GM10266 (cell line): ENCODE measurements around the gene ATG7.

Experiments used
- DNase-seq: peaks from one replicate; pipeline ENCODE4 v3.0.0; 2012; ENCODE audit errors: extremely low spot score
- CTCF ChIP-seq: IDR thresholded peaks from 2 replicates; pipeline ENCODE4 v1.5.1; 2012; ENCODE audit warnings: mild to moderate bottlenecking, low read depth; ENCODE audit not compliant: control insufficient read depth, insufficient read depth; ENCODE audit errors: missing control alignments

Gene ATG7

GRCh38 chr3:11302444-11302843, 30.2 kb downstream of the ATG7 start:
- no peak for DNase-seq
- TF ChIP-seq CTCF: no peak

- no peak for DNase-seq
- TF ChIP-seq CTCF: no peak
These were observed 32.0 kb downstream of the ATG7 start for GRCh38 chr3:11304175-11304574.

- no peak for DNase-seq
- no peak for TF ChIP-seq CTCF
These were observed 33.3 kb downstream of the ATG7 start for GRCh38 chr3:11305509-11305908.

- TF ChIP-seq CTCF: no peak
- no peak for DNase-seq
These were observed 34.8 kb downstream of the ATG7 start for GRCh38 chr3:11306817-11307589.

GRCh38 chr3:11307830-11308432, 35.7 kb downstream of the ATG7 start:
- no peak for TF ChIP-seq CTCF
- DNase-seq: no peak

- DNase-seq: no peak
- no peak for TF ChIP-seq CTCF
These were observed 38.1 kb downstream of the ATG7 start for GRCh38 chr3:11310258-11310657.

GRCh38 chr3:11312166-11312565, 40.0 kb downstream of the ATG7 start:
- no peak for DNase-seq

More at GRCh38 chr3:11312166-11312565, 40.0 kb downstream of the ATG7 start:
- no peak for TF ChIP-seq CTCF
